Stimulated activated CD4-positive, alpha-beta T cell treated with anti-CD3 and anti-CD28 coated beads, Interleukin-15, amount 100 ng/mL, for 48 hours (primary cell): ENCODE measurements around the gene CD70.
"Not testable (repeated sequence)": the region's sequence is repeated elsewhere in the genome, so short reads cannot be mapped to it uniquely, and the experiment has no call there.

Source experiments
- DNase-seq, 2 donors: peaks; one replicate each; pipeline ENCODE4 v3.0.0-alpha.2; 2020; ENCODE audit warnings: low read depth in 2 of 2

Gene CD70

DNA sequence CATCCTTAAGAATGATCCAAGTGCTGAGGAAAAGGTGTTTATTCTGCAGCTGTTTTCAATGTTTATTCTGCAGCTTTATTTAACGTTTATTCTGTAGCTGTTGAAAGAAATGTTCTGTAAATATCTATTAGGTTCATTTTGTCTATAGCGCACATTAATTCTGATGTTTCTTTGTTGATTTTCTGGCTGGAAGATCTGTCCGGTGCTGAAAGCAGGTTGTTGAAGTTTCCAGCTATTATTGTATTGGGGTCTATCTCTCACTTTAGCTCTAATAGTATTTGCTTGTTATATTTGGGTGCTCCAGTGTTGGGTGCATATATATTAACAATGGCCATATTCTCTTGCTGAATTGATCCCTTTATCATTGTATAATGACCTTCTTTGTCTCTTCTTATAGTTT lies 20.2 kb downstream of the CD70 start:
- no peak for DNase-seq

- DNase-seq, result no peak
Observed at GRCh38 chr19:6568816-6569215, 22.1 kb downstream of the CD70 start.

- DNase-seq, result no peak
Observed at GRCh38 chr19:6568010-6568526, 22.9 kb downstream of the CD70 start.

DNA sequence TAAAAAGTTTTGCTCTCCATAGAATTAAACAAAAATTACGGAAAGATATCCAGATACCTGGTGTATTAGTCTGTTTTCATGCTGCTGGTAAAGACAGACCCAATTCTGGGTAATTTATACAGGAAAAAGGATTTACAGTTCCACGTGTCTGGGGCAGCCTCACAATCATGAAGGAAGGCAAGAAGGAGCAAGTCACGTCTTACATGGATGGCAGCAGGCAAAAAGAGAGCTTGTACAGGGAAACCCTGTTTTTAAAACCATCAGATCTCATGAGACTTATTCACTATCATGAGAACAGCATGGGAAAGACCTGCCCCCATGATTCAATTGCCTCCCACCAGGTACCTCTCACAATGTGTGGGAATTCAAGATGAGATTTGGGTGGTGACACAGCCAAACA lies 24.2 kb downstream of the CD70 start:
- DNase-seq, result not testable (repeated sequence)

- no peak for DNase-seq
Observed at GRCh38 chr19:6564393-6564792, 26.6 kb downstream of the CD70 start.

GRCh38 chr19:6562437-6562836 lies 28.5 kb downstream of the CD70 start:
- not testable (repeated sequence) for DNase-seq

DNA sequence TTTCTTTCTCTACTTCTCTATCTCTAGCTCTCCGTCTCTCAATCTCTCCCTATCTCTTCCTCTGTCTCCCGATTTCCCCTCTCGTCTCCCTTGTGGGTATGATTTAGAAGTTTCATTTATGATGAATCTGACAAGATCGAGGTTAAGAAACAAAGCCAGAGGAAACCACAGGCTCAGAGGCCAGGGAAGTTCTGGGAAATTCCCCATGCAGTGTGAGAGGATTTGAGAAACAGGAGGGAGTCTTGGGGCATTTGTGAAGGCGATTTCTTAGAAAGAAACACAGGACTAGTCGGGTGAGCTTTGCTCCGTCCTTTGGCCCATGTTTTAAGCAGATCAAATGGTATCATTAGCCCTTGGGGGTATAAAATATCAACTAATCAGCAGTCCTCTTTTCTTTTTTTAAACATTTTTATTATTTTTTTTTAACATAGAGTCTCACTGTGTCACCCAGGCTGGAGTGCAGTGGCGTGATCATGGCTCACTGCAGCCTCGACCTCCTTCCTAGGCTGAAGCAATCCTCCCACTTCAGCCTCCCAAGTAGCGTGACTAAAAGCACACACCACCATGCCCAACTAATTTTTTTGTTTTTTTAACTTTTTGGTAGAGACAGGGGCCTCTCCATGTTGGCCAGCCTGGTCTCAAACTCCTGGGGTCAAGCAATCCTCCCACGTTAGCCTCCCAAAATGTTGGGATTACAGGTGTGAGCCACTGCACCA lies 34.3 kb downstream of the CD70 start:
- no peak for DNase-seq

DNA sequence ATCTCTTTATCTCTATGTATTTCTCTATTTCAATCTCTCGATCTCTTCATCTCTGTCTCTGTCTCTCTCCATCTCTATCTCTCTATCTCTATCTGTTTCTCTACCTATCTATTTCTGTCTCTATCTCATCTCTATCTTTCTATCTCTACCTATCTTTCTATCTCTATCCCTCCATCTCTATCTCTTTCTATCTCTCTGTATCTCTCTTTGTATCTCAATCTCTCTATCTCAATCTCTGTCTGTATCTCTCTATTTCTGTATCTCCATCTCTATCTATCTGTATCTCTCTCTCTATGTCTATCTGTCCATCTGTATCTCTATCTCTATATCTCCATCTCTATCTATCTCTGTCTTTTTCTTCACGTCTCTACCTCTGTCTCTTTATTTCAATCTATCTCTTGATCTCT lies 34.9 kb downstream of the CD70 start:
- DNase-seq, result no peak

DNA sequence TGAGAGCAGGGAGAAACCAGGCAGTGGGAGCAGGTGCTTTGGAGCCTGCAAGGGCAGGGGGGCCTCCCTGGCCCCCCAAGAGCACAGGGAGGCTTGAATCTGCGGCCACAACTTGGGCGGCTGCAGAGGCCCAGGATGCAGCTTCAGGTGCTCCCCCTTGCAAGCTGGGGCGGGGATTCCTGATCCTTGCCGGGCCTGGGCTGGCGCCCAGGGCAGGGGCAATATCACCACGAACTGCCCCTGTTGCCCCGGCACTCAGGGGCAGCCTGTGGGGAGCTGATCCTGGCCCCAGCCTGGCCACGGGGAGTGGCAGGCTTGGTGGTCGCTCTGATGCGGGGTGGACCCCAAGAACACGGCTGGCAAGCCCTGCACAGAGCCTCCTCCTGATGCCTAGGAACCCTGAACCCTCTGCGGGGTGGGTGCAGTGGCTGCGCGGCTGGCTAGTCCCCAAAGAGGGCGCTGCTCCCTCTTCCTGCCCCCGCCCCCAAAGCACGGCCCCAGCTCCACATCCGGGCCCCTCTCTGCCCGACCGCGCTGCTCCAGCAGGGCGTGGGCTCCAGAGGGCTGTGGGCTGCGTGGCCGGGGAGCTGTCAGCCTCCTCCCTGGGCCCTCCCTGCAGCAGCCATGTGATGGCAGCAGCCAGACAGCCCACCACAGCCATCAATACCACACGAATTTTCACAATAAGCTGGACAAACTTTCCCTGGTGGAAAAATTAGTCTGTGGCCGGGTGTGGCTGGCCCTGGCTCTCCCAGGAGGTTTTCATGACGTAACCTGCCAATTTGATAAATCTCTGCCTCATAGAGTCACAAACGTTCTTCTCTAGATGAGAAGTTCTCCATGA lies 39.1 kb downstream of the CD70 start:
- peak; percentile 40 to 41 for DNase-seq

GRCh38 chr19:6551091-6551490 lies 39.9 kb downstream of the CD70 start:
- DNase-seq, result no peak

- DNase-seq, result not testable (repeated sequence)
Observed at GRCh38 chr19:6550679-6551078, 40.3 kb downstream of the CD70 start.

DNA sequence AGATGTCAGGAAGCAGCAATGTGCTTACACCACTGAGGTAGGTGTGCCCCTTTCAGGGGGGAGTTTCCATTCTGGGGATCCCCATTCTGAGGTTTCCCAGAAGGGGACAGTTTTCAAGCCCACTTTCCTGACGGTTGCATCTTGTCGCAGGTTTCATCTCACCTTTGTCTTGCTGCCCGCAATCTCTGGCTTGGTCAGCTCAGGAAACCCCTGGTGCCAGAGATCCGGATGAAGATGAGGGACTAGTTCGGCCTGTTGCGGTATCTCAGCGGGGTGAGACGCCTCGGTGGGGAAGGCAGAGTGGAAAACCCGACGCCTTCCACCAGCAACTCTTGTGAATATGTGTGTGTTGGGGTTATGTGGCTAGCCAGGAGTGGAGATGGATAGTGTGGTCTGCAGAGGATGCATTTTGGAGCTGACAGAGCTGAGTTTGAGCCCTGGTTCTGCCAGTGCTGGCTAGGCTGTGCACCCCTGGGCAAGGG lies 47.0 kb downstream of the CD70 start:
- no peak for DNase-seq

DNA sequence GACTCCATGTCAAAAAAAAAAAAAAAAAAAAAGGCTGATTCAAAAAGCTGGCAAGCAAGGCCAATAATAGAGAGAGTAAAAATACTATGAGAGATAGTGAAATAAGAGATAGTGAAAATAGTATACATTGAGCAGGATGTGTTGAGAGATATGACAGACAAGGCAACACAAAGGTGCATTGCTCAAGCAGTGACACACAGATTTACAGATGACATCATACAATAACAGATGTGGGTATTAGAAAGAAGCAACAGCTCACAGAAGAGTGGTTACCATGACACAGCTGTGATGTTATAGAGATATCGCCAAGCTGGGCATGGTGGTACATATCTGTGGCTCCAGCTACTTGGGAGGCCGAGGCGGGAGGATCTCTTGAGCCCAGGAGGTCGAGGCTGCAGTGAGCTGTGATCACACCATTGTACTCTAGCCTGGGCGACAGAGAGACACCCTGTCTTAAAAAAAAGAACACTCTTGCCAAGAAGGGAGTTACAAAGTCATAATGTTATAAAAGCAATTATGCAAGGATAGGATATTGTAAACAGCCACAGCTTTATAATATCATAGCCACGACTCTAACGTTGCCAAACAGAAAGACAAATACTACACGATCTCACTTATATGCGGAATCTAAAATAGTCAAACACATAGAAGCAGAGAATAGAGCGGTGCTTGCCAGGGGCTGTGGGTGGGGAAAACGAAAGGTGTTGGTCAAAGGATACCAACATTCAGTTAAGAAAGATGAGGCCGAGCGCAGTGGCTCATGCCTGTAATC lies 49.8 kb downstream of the CD70 start:
- DNase-seq, result no peak

GRCh38 chr19:6539514-6539913 lies 51.4 kb downstream of the CD70 start:
- DNase-seq, result no peak
